HG03060 (cell line): ENCODE results near the gene EME1.
"Not testable (repeated sequence)": the region's sequence is repeated elsewhere in the genome, so short reads cannot be mapped to it uniquely, and the experiment has no call there.

Experiments
- ATAC-seq: cut with Tn5 transposase; IDR thresholded peaks from one replicate; pipeline ENCODE4 v1.9.1; 2021; ENCODE audit warnings: low read depth, moderate number of reproducible peaks; ENCODE audit not compliant: unreplicated experiment

EME1 gene

DNA sequence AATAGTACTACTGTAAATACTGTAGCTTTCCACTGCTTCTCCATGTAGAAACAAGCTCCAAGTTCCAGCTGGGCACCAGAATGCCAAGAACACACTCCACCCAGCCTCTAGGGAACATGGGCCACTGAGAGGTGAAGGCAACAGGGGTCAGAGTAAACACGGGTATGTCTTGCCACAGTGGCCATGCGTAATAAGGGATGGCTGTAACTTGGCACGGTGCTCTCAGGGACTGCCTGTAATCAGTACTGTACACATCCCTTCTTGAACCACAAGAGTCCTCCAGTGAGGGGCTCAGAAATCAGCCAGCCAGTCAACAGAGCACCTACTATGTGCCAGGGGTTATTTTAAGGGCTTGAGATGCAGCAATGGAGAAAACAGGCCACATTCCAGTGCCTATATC lies 13.5 kb downstream of the EME1 start:
- ATAC-seq = no peak

DNA sequence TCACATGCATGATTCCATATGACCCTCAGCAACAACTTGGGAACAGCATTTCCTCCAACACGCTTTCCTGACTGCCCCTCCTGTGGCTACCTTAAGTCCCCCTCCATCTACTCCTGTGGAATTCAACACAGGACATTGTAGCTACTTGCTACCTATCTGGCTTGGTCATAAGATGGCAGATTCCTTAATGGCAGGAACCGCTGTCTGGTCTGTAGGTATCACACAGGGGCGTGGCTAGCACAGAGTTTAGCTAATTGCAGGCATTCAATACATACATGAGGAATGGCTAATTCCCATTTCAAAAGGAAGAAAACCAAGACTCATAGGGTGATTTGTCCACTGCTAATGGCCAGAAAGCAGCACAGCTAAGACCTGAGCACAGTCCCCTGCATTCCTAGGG lies 15.7 kb downstream of the EME1 start:
- ATAC-seq = no peak

DNA sequence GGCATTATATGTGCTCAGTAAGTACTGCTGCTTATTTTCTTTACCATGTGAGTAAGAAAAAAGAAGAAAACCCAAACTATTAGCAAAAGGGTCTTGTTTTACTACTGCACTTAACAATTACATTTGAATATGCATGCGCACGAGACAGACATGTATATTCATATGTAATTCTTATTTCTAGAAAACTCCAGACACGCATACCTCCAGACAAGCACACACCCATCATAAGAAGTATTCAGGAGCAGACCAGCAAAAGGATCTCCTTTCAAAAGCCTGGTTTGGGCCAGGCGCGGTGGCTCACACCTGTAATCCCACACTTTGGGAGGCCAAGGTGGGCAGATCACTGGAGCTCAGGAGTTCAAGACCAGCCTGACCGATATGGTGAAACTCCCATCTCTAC lies 16.5 kb downstream of the EME1 start:
- no peak for ATAC-seq

DNA sequence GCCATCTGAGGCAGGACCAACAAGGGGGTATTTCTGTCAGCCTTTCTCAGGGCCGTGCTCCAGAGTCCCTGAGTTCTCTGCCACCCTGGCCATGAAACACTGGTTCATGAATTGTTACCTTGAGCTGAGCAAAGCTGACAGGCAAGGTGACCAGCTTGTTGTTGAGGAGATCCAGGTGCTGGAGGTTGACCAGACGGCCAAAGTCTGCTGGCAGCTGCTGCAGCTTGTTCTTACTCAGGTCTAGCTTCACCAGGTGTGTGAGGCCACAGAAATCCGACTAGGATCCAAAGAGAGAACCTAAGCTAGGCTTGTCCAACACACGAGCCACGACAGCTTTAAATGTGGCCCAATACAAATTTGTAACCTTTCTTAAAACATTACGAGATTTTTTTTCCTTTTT lies 19.6 kb downstream of the EME1 start:
- ATAC-seq = no peak

DNA sequence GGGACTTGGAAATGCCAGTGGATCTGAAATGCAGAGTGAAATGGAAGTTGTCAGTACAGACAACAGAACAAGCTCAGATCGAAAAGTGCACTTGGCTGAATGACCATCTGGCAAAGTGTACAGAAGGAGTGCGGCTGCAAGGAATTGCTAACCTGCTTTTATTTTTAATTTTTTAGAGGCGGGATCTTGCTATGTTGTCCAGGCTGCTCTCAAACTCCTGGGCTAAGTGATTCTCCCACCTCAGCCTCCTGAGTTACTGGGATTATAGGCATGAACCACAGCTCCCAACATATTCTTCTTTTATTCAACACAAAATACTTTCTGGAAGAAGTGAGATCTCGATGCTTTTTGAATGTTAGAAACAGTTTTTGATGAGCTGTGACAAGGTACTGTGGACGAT lies 20.7 kb downstream of the EME1 start:
- no peak for ATAC-seq

DNA sequence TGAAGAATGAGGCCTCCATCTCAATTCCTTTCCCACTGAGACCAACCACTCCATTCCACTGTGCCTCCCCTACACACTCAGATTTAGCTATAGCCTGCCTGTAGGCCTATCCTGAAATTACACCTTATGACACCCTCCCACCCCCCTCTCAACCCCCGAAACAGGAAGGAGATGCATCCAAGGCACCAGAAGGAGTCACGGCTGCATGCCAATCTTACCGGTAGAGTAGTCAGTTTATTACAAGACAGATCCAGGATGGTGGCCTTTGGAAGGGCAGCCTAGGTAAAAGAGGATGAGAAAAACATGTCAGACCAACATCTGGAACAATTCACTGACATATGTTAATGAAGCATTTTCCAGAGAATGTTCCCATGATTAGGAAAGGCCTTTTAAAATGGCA lies 21.7 kb downstream of the EME1 start:
- ATAC-seq = no peak

DNA sequence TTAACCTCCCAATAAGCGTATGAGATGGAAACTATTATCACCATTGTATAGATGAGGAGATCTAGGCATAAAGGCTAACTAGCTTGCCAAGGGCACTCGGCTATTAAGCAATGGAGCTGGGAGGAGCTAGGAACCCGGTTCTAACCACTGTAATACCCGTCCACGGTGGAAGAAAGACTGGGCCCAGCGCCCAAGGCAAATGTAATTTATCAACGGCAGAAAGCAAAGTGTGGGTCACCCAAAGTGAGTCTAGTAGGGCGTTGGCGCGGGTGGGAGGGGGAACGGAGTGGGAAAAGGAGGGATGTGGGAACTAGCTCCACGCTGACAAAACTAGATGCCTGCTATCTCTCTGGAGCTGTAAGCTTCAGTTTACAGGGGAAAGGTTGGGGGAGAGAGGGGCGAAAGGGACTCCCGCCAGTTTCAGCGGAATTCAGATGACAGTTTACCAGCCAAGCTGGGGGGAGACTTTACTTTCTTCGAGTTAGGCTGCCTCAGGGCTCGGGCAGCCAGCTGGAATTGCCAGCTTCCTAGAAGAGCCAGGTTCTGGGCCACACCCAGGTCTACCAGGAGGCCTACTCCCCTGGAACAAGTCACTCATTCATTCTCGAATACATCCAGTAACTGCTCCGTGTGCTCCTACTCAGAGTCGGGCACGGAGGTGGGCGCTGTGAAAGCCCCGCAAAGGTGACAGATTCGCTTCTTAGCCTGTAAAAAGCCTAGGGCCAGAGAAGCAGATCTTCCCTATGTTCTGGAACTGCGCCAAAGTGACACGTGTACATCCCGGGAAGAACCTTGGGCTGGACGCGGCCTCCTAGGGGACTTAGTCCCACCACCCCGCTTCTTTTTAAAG lies 23.5 kb downstream of the EME1 start:
- ATAC-seq = no peak

DNA sequence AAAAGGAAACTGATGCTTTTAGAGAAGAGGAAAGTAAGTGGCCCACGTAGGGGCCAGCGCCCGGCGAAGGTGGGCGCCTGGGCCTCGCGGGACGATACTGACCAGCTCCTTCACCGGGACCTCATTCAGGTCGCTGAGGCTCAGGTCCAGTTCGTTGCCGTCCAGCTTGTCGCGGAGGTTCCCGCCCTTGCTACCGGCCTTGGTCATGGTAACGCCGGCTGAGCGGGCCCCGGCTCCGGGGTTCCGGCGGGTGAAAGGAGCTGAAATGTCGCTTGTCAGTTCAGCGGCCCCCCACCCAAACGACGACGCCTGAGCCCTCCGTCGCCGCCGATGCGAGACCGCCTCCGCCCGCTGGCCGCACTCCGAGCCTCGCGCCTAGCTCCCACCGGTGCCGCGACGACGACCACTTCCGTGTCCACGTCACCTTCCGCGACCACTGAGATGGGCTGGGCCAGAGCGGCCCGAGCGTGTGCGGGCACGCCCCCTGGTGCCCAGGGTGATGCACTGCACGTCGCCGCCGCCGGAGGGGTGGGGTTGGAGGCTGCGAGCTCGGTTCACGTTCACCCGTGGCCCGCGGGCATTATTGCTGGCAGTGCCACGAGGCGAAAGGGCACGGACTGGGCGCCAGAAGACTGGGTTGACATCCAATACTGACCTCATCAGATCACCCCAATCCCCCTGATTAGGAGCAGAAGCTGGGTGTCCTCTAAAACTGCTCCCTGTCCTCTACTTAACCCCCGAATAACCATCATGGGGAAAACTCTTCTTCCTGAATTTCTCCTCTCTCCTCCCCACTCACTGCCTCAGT lies 24.3 kb downstream of the EME1 start, which contains the start of gene LRRC59:
Gene LRRC59, minus strand, starts transcription at position 413 of the 808 bp plus-strand sequence. Its CDS starts 206 bp downstream, at position 207.
- ATAC-seq = peak; percentile 86

DNA sequence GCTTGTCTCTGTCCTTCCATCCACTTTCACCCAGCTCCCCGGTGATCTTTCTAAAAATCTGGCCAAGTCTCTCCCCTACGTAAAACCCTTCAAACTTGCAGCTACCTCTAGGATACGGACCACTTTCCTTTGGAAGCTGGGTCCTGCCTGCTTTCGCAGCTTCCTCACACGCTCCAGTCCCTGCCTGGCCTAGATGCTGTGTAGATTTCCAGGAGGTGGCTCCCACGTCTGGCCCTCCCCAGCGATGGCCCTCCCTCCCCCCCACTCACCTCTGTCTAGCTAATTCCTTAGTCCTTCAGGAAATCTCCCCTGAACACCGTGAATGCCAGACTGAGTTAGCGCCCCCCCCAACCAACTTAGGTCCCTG lies 24.9 kb downstream of the EME1 start:
- no peak for ATAC-seq

DNA sequence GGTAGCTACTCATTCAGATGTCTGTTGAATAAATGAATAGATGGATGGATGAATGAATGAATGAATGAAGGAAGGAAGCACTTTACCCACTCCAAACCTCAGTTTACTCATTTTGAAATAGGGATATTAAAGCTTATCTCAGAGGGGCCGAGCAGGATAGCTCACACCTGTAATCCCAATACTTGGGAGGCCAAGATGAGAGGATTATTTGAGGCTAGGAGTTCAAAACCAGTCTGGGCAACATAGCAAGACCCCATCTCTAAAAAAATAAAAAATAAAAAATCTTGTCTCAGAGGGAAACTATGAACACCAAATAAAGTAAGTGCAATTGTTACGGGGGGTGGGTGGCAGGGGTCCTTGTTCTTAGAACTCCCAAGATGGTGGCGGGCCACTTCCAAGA lies 25.6 kb downstream of the EME1 start:
- not testable (repeated sequence) for ATAC-seq

DNA sequence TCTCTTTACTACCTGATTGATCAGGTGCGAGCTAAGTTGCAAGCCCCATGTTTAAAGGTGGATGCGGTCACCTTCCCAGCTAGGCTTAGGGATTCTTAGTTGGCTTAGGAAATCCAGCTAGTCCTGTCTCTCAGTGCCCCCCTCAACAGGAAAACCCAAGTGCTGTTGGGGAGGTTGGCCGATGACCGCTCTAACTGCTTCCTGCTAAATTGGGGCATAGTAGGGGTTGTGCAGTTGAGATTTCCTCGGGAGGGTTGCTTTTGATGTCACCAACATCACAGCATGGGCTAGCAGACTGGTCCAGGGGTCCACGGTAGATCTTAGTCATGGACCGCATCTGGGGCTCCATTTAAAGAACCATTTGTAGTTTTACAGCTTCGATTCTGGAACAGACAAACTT lies 26.6 kb downstream of the EME1 start:
- not testable (repeated sequence) for ATAC-seq

DNA sequence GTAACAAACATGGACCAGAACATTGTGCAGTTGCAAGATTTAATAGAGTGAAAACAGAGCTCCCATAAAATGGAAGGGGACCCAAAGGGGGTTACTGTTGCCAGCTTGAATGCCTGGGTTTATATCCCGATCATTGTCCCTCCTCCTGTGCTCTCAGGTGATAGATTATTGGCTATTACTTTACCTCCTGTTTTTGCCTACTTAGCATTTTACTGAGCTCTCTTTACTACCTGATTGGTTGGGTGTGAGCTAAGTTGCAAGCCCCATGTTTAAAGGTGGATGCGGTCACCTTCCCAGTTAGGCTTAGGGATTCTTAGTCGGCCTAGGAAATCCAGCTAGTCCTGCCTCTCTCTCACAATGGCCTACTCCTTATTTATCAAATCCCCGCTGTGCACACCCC lies 32.3 kb downstream of the EME1 start:
- ATAC-seq = not testable (repeated sequence)

DNA sequence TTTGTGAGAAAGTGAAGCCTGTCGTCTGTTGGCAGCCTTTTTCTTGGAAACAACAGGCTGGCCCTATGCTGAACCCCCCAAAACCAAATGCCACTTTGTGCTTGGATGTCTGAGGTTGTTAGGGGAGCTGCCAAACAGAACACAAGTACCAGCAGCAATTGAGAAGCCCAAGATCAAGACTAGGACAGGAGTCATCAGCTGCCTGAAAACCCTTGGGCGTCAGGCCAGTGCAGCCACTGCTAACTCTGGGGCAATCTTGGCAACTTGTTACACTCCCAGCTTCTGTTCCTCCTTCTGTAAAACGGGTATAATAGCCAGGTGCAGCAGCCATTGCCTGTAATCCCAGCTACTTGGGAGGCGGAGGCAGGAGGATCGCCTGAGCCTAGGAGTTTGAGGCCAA lies 33.5 kb downstream of the EME1 start:
- no peak for ATAC-seq

DNA sequence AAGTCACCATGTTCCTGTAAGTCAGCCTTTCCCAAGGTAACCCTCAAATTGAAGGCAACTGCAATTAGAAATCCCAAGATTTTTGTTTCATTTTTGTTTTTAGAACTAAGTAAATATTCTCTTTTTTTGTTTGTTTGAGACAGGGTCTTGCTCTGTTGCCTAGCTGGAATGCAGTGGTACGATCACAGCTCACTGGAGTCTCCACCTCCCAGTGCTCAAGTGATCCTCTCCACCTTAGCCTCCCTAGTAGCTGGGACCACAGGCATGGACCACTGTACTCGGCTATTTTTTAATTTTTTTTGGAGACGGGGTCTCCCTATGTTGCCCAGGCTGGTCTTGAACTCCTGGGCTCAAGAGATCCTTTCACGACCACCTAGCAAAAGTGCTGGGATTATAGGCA lies 34.9 kb downstream of the EME1 start:
- ATAC-seq = no peak

DNA sequence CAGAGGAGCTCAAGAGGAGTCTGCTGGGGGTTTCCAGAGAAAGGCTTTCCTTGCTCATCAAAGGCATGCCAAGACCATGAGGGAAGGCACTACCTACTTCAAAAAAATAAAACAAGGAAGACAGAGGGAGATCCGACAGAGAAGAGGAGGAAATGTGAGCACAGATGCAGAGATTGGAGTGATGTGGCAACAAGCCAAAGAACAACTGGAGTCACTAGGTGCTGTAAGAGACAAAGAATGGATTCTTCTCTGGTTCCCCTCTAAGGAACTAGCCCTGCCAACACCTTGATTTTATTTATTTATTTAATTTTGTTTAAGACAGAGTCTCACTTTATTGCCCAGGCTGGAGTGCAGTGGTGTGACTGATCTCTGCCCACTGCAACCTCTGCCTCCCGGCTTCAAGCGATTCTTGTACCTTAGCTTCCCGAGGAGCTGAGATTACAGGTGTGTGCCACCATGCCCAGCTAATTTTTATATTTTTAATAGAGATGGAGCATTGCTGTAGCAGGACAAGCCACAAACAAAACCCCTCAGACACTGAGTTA lies 39.2 kb downstream of the EME1 start:
- no peak for ATAC-seq

DNA sequence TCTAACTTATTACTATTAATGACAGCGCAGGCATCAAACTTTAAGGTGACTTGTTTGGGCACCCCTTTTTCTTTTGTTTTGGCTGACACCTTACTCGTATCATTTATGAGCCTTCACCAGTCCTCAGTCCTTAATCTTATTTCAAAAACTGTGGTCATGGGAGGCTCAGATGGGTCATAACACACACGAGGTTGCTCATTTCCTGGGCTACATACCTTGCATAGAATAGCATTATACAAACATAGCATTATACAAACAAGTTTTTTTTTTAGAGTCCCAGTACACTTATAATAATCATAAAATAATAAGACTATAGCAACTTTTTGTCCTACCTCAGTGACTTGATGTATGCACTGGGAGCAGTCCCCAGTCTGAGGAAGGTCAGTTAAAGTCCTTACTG lies 41.8 kb downstream of the EME1 start:
- no peak for ATAC-seq

DNA sequence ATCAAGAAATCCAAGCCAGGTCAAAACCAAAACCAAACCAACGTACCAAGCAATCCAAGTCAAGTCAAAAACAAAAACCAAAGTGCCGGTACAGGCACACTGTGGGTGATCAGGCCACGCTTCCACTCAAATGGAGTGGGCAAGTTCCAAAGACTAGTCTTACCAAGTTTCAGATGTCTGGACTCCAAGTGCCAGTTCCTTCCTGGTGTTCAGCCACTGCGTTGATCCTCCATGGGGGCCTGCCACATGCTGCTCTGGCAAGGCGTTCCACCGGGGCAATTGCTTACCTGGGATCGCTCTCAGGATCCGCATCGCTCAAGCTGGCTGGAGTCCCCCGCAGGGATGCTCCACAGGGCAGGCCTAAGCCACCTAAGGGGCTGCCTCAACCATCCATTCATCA lies 46.5 kb downstream of the EME1 start:
- ATAC-seq = not testable (repeated sequence)

DNA sequence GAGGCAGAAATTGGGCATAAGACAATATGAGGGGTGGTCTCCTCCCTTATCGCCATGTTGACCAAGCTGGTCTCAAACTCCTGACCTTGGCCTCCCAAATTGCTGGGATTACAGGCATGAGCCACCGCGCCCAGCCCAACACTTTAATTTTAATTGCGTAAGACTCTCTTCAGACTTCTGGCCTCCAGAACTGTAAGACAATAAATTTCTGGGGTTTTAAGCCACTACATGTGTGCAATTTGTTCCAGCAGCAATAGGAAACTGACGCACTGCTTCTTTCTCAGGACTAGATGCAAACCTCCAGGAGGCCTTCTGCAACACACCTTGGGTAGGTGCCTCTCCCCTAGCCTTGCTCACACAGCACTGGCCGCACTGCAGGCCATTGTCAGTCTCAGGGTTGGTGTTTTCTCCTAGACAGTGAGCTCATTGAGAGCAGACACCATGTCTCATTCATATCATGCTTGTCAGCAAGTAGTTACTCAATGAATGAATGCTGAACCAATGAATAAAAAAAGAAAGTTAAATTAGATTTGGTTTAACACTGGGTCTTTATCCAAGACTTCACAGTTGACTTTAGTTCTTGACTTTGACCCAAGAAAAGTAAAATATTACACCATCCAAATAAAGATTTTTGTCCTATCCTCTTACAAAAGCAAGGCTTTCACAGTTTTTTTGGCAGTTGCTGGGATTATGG lies 47.5 kb downstream of the EME1 start:
- no peak for ATAC-seq

DNA sequence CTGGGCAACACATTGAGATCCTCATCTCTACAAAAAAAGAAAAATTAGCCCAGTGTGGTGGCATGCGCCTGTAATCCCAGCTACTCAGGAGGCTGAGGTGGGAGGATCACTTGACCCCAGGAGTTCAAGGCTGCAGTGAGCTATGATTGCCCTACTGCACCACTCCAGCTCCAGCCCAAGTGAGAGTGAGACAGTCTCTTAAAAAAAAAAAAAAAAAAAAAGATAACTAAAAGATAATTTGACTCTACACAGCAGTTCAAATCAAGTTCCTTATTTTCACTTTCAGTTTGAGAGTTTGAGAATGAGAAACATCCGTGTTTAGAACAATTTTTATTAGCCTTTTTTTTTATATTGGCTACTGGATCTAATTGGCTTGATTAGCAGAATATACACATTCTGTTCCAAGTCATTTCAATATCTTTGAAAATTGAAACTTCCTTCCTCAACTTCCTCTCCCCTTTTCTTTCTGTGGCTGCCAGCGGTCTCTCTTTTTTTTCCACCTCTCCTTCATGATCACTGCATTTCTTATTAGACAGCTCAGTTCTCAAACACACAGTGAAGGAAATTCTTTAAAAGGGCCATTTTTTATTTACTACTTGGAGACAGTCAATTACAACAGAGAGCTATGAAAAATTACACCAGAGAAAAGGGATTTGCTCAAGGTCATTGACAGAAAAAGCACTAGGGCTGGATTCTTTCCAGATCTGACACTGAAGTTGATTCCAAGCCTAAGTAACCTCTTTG lies 48.5 kb downstream of the EME1 start:
- ATAC-seq = no peak

DNA sequence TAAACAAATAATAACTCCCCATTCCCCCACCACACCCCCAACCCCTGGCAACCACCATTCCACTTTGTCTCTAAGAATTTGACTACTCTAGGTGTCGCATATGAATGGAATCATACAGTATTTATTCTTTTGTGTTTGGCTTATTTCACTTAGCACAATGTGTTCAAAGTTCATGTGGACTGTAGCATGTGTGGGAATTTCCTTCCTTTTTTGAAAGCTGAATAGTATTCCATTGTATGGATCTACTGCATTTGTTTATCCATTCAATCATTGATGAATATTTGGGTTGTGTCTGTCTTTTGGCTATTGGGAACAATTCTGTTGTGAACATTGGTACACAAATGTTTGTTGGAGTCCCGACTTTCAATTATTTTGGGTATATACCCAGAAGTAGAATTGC lies 49.7 kb downstream of the EME1 start:
- ATAC-seq = no peak
